Stomach (tissue), 9 donors: Measurements from ENCODE around the gene AGPS. TPM values are rescaled to one million over a fixed set of nuclear protein-coding genes. Genes with fewer than 3 reads are reported as not detected.
"Not testable (repeated sequence)": the region's sequence is repeated elsewhere in the genome, so short reads cannot be mapped to it uniquely, and the experiment has no call there.

Experiments used
- DNase-seq, 2 donors: peaks; one replicate each; pipeline versions ENCODE4 v3.0.0 to v3.0.0-alpha.2; 2013 to 2019
- H3K27ac ChIP-seq, 5 donors: fragments of 200-600 bp in 4 of 5; sonication (generic) in 4 of 5; one replicate each; pipeline ENCODE4 v1.5.1; 2013 to 2019; ENCODE audit warnings: mild to moderate bottlenecking in 1 of 5, moderate library complexity in 1 of 5
- H3K27me3 ChIP-seq, 3 donors: fragments of 200-600 bp; sonication (generic); one replicate each; pipeline ENCODE4 v1.5.1; 2017 to 2019; ENCODE audit warnings: mixed run types in 1 of 3
- H3K36me3 ChIP-seq, 4 donors: fragments of 200-600 bp; sonication (generic); 1 replicate in 3 of 4; 2 replicates in 1 of 4; pipeline ENCODE4 v1.5.1; 2016 to 2019
- H3K4me1 ChIP-seq, 4 donors: fragments of 200-600 bp; sonication (generic); one replicate each; pipeline ENCODE4 v1.5.1; 2016 to 2019
- H3K4me3 ChIP-seq, 4 donors: fragments of 200-600 bp; sonication (generic) in 3 of 4; one replicate each; pipeline ENCODE4 v1.5.1; 2016 to 2019; ENCODE audit warnings: mild to moderate bottlenecking in 1 of 4
- H3K9me3 ChIP-seq, 4 donors: fragments of 200-600 bp; sonication (generic); one replicate each; pipeline ENCODE4 v1.5.1; 2016 to 2019
- EP300 ChIP-seq: sonication (generic); formaldehyde crosslinking; IDR thresholded peaks from one replicate; pipeline ENCODE4 v1.6.1; 2017; ENCODE audit warnings: antibody characterized with exemption
- POLR2A ChIP-seq, 4 donors: fragments of 450-650 bp; IDR thresholded peaks; one replicate each; pipeline ENCODE4 v1.6.1; 2016; ENCODE audit warnings: antibody characterized with exemption in 4 of 4, control low read depth in 2 of 4, mild to moderate bottlenecking in 1 of 4, moderate library complexity in 1 of 4
- POLR2AphosphoS5 ChIP-seq, 3 donors: sonication (generic); formaldehyde crosslinking; IDR thresholded peaks; one replicate each; pipeline ENCODE4 v1.6.1; 2016; ENCODE audit warnings: antibody characterized with exemption in 3 of 3
- WGBS, 5 donors: extraction: QIAGEN DNeasy Blood & Tissue Kit in 3 of 5; methylation state at CpG; one replicate each; pipeline versions ENCODE4 v1.1.5 to v1.1.7; 2013 to 2018; 5-methylcytosine and 5-hydroxymethylcytosine counted together
- intact Hi-C: fragments of 100-400 bp; cut with DNase I; formaldehyde crosslinking; loops from one replicate; pipeline ENCODE4 v1.15.1; 2023; ENCODE audit warnings: low total_unique reads
- polyA plus RNA-seq, 3 donors: library from polyadenylated mRNA; stranded (reverse); fragments of 200-250 nt; gene quantifications; one replicate each; pipeline ENCODE4 v1.2.3, GENCODE V29; 2013
- total RNA-seq, 5 donors: library from RNA; depleted of rRNA; stranded (reverse); fragments of >200 nt; gene quantifications; one replicate each; pipeline versions ENCODE4 v1.1.0 to v1.2.3, GENCODE V29; 2014 to 2016
- TF ChIP-seq, protein P1 (sequence below), 7 experiments: fragments of 450-650 bp in 4 of 7; fragments of 200-600 bp in 3 of 7; sonication (generic) in 3 of 7; IDR thresholded peaks; one replicate each; pipeline ENCODE4 v1.5.1; 2016 to 2019; ENCODE audit warnings: antibody characterized with exemption in 7 of 7, control low read depth in 2 of 7, mild to moderate bottlenecking in 1 of 7
- donor health status: healthy with polysubstance abuse.
- donor health status: Bipolar disorder and iron deficiency.
- donor health status: healthy.

Gene AGPS
- total and polyA plus RNA-seq, 8 donors = 4.2 to 163 (median 26.4) TPM

DNA sequence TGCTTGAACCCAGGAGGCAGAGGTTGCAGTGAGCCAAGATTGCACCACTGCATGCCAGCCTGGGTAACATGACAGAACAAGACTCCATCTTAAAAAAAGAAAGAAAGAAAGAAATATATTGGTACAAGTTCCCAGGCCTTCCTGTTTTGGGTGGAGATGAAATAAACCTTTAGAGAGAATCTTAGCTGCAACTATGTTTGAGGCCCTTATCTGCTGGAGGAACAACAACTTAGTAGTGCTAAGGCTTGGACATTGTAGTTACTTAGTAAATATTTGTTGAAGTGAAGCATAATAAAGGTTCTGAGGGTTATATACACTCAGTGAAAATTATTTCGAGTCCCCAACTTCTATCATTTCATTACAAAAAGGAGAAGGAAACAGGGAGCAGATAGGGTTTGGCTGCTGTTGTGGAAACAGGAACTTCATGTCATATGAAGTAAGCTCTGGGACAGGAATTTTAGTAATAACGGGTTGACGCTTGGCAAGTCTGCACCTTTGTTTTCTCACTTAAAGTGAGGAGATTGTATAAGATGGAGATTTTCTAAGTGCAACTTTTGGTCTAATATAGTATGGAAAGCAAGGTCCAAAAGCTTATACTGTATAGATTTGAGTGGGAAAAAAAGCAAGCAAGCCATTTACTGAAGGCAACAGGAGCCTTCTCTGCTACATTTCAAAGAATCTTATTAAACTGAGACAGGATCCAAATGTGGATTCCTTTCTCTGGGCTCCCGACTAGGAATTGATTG, 40.0 kb upstream of the AGPS start:
- TF ChIP-seq EP300 (no peak), POLR2A (IDR thresholded peaks at IDR 0.05) (no peak), POLR2AphosphoS5 (IDR thresholded peaks at IDR 0.05) (no peak)
- TF ChIP-seq, protein P1, sequence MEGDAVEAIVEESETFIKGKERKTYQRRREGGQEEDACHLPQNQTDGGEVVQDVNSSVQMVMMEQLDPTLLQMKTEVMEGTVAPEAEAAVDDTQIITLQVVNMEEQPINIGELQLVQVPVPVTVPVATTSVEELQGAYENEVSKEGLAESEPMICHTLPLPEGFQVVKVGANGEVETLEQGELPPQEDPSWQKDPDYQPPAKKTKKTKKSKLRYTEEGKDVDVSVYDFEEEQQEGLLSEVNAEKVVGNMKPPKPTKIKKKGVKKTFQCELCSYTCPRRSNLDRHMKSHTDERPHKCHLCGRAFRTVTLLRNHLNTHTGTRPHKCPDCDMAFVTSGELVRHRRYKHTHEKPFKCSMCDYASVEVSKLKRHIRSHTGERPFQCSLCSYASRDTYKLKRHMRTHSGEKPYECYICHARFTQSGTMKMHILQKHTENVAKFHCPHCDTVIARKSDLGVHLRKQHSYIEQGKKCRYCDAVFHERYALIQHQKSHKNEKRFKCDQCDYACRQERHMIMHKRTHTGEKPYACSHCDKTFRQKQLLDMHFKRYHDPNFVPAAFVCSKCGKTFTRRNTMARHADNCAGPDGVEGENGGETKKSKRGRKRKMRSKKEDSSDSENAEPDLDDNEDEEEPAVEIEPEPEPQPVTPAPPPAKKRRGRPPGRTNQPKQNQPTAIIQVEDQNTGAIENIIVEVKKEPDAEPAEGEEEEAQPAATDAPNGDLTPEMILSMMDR (IDR thresholded peaks at IDR 0.05) = no peak
- peaks cover 6 to 20% (median 16%) of the 10 kb centered on the region in 4 donors for H3K4me1 ChIP-seq
- intact Hi-C loops = no loop called here
- H3K36me3 ChIP-seq = no peaks in the 10 kb centered on the region
- WGBS, 5 donors = 9 to 14% (median 10%) methylated on average over 4 of the region's 4 CpGs
- peak overlapping the region in 4 of 5 donors; percentile 0 to 67 (median 31) for H3K27ac ChIP-seq
- no peaks in the 10 kb centered on the region for H3K9me3 ChIP-seq
- DNase-seq = peak in 1 of 2 donors; percentile 45
- H3K27me3 ChIP-seq = no peaks in the 10 kb centered on the region
- no peak overlapping the region for H3K4me3 ChIP-seq

DNA sequence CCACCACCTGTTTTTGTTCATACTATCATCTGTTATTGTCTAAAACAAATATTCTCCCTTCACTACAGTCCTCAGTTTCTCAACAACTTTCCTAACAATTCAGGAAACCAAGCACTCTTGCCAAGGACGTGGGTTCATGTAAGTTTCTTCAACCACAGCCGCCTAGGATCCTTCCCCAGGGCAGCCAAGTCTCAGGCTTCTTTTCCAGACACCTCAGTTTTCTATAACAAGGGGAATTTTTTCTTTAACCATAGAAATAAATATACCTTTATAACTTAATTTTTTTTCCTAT, 39.4 kb upstream of the AGPS start:
- H3K27ac ChIP-seq = peak overlapping the region in 4 of 5 donors; percentile 0 to 67 (median 31)
- TF ChIP-seq POLR2A (IDR thresholded peaks at IDR 0.05) (no peak), EP300 (no peak), POLR2AphosphoS5 (IDR thresholded peaks at IDR 0.05) (no peak)
- TF ChIP-seq, protein P1 (IDR thresholded peaks at IDR 0.05) = no peak
- no peaks in the 10 kb centered on the region for H3K27me3 ChIP-seq
- no peaks in the 10 kb centered on the region for H3K36me3 ChIP-seq
- DNase-seq = peak in 1 of 2 donors; percentile 64
- H3K4me3 ChIP-seq = no peak overlapping the region
- no peaks in the 10 kb centered on the region for H3K9me3 ChIP-seq
- peaks cover 6 to 20% (median 16%) of the 10 kb centered on the region in 4 donors for H3K4me1 ChIP-seq
- 18 to 42% (median 20%) methylated on average over 2 of the region's 2 CpGs for WGBS, 5 donors
- intact Hi-C loops = no loop called here

DNA sequence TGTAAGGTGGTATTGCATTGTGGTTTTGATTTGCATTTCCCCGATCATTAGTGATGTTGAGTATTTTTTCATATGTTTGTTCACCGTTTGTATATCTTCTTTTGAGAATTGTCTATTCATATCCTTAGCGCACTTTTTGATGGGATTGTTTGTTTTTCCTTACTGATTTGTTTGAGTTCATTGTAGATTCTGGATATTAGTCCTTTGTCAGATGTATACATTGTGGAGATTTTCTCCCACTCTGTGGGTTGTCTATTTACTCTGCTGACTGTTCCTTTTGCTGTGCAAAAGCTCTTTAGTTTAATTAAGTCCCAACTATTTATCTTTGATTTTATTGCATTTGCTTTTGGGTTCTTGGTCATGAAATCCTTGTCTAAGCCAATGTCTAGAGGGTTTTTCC, 38.0 kb upstream of the AGPS start:
- intact Hi-C loops, H3K9me3 ChIP-seq: not testable (repeated sequence)

DNA sequence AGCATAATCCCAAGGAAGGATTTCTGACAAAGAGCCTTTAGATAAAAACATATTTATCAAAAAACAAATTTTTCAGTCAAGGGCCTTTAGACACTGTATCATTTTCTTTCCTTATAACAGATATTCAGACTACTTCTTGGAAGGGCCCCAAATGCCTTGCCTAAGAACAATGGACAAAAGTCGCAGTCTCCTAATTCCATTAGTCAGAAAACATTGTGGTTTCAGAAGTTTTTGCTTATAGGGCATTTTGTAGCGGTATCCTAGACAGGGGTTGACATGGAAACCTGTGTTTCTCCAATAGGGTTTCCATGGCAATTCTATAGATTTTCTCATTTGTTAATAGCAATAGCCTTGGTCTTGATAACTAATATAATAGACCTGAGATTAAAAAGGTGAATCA, 36.7 kb upstream of the AGPS start:
- Histone ChIP-seq H3K27me3 (no peaks in the 10 kb centered on the region), H3K4me1 (peaks cover 6 to 20% (median 16%) of the 10 kb centered on the region in 4 donors), H3K9me3 (no peaks in the 10 kb centered on the region), H3K36me3 (no peaks in the 10 kb centered on the region), H3K4me3 (no peak overlapping the region), H3K27ac (no peak overlapping the region)
- 45 to 71% (median 61%) methylated on average over 2 of the region's 2 CpGs for WGBS, 5 donors
- intact Hi-C loops = no loop called here
- TF ChIP-seq POLR2A (IDR thresholded peaks at IDR 0.05) (no peak), EP300 (no peak)
- TF ChIP-seq, protein P1 (IDR thresholded peaks at IDR 0.05) = no peak
- no peak for DNase-seq

More for the DNA sequence above, 38.0 kb upstream of the AGPS start:
- peaks cover 6 to 20% (median 16%) of the 10 kb centered on the region in 4 donors for H3K4me1 ChIP-seq
- not testable (repeated sequence) for H3K4me3 ChIP-seq, DNase-seq, H3K36me3 ChIP-seq, H3K27ac ChIP-seq, H3K27me3 ChIP-seq
- 22 to 58% (median 42%) methylated on average over 3 of the region's 3 CpGs for WGBS, 5 donors
